Anterior cingulate cortex (tissue), 58 donors: ENCODE data around the gene ZNF528.

Source experiments
- DNase-seq, 58 donors: peaks; one replicate each; lab custom pipeline; 2025; lab: John Stamatoyannopoulos, UW

ZNF528 gene

DNA sequence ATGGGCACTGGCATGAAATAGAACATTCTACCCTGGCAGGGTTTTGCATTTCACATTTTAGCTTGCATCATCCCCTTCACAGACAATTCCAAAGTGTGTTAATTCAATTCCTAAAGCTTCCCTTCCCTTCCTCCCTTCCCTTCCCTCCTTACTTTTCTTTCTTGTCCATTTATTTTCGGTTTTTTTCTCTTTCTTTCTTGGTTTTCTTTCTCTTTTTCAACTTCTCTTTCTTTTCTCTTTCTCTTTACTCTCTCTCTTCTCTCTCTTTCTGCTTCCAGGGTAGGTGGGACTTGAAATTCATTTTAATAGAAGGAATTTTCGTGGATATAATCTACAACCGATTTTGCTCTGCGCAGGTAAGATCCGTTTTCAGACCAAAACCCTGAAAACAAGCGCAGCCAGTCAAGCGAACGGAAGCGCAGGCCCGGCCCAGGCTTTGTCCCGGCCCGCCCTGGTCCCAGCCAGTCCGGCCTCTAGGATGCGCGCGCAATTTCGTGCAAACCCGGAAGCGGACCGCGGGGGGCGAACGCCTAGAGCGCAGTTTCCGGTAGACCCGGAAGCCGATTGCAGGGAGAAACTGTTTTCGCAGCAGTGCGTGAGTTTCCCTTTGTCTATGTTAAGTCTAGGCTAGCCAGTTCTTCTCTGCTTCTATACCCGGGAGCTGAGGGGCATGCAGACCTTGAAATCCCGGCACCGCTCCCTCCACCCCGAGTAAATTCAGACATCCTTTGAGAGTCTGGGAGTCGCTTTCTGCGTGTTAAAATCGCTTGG is at the start of gene ZNF528:
Gene ZNF528, plus strand, starts transcription at position 540 of the 771 bp plus-strand sequence. CDS start 4,165 bp downstream, outside the sequence.
- DNase-seq: peak; percentile 37 to 97 (median 88)

GRCh38 chr19:52351512-52351911 is 46.1 kb upstream of the ZNF528 start:
- DNase-seq: no peak

DNA sequence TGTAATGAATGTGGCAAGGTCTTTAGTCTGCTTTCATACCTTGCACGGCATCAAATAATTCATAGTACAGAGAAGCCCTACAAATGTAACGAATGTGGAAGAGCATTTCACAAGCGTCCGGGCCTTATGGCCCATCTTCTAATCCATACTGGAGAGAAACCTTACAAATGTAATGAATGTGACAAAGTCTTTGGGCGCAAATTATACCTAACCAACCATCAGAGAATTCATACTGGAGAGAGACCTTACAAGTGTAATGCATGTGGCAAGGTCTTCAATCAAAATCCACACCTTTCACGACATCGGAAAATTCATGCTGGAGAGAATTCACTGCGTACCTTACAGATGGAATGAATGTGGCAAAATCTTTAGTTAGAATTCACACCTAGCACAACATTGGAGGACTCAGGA is 31.2 kb upstream of the ZNF528 start:
- DNase-seq: no peak

DNA sequence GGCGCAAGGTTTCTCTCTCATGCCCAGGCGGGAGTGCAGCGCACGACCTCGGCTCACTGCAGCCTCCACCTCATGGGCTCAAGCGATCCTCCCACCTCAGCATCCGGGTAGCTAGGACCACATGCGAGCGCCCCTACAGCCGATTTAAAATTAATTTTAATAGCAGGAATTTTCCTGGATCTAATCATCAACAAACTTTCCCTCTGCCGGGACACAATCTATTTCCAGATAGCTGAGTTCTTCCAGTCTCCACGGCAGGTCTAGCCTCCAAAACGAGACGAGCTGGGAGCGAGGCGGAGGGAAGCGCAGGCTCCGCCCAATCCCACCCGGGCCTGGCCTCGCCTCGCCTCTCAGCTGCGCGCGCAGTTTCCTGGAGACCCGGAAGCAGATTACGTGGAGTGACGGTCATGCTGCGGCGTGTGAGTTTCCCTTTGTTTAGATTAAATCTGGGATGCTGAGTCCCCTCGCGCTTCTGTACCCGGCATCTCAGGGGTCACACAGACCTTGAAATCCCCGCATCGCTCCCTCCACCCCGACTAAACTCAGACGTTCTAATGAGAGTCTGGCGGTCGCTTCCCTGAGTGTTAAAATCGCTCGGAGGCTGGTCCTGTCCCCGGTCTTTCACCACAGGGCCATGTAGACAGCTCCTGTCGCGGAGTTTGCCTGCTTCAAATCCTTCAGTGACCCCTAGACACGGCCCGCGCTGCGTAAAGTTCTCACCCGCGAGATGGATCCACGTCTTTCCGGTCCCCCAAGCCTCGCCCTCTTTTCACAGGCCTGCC is 27.9 kb upstream of the ZNF528 start, which contains the start of gene ZNF880:
Gene ZNF880, plus strand, starts transcription at position 365 of the 782 bp plus-strand sequence. Its CDS starts 43 bp downstream, at position 408.
- peak; percentile 38 to 96 (median 87) for DNase-seq

DNA sequence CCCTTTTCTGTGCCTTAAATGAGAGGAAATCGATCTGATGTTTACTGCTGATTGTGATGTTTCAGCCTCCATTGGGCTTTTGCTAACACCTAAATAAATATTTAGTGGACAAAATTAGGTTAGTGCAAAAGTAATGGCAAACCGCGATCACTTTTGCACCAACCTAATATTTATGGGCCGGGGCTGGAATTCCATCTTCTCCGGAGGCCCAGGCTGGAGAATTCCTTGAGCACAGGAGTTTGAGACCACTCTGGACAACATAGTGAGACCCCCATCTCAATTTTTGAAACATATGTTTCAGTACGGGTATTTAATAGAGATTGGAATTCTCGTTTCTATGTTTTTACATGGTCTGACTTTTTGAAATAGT is 27.3 kb upstream of the ZNF528 start:
- no peak for DNase-seq

DNA sequence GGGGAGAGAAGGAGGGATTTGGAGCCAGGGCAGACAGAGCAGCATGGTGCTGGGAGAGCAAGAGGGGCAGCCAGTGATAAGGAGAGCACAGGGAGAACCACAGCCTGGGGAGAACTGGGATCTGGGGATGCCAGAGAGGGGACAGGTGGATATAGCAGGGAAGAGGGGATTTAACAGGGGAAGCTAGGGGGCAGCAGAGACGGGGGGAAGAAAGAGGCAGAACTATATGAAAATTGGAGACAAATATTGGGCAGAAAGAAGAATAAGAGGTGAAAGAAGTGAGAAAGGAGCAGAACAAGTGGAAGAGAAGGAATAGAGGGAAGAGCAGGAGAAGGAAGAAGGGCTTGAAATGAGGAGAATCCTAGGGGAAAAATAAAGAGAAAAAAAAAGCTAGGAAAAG is 6.5 kb upstream of the ZNF528 start:
- DNase-seq: no peak

GRCh38 chr19:52398081-52398441 is 412 bp downstream of the ZNF528 start:
- DNase-seq: peak in 3 of 58 donors; percentile 2 to 17 (median 3)

DNA sequence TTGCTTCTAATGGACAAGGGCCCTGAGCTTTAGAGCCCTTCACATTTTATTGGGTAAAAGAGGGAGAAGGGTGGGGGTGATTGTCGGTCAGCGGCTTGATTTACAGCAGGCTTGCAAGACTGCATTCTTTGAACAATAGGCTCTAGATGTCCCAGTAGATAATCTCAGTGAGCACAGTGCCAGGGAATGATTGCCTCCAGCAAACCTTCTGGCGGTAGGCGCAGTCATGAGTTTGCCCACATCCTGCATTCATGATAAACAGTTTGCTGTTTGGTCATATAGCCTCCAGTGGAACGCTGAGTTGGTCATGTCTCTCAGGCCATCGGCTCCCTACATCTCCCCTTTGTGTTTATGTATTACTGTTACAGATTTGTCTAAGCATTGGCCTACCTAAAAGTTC is 12.6 kb downstream of the ZNF528 start:
- no peak for DNase-seq

GRCh38 chr19:52415711-52416110 is 18.1 kb downstream of the ZNF528 start:
- no peak for DNase-seq

DNA sequence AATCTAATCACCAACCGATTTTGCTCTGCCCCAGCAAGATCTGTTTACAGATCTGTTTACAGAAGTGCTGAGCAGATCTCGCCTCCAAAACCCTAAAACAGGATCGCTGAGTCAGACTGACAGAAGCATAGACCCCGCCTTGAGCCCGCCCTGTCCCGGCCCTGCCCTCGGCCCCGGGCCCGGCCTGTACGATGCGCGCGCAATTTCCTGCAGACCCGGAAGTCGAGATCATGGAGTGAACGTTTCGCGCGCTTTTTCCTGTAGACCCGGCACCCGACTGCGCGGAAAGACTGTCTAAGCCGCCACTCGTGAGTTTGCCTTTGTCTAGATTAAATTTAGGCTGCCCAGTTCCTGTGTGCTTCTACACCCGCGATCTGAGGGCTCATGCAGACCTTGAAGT is 31.3 kb downstream of the ZNF528 start, which contains the start of gene ZNF534:
Gene ZNF534, plus strand, starts transcription at position 212 of the 400 bp plus-strand sequence. CDS start 2,327 bp downstream, outside the sequence.
- DNase-seq: no peak

GRCh38 chr19:52442179-52442578 is 44.5 kb downstream of the ZNF528 start:
- no peak for DNase-seq

- no peak for DNase-seq
These were observed 46.9 kb downstream of the ZNF528 start for GRCh38 chr19:52444506-52444905.

GRCh38 chr19:52451241-52451640 is 53.6 kb downstream of the ZNF528 start:
- DNase-seq: no peak

DNA sequence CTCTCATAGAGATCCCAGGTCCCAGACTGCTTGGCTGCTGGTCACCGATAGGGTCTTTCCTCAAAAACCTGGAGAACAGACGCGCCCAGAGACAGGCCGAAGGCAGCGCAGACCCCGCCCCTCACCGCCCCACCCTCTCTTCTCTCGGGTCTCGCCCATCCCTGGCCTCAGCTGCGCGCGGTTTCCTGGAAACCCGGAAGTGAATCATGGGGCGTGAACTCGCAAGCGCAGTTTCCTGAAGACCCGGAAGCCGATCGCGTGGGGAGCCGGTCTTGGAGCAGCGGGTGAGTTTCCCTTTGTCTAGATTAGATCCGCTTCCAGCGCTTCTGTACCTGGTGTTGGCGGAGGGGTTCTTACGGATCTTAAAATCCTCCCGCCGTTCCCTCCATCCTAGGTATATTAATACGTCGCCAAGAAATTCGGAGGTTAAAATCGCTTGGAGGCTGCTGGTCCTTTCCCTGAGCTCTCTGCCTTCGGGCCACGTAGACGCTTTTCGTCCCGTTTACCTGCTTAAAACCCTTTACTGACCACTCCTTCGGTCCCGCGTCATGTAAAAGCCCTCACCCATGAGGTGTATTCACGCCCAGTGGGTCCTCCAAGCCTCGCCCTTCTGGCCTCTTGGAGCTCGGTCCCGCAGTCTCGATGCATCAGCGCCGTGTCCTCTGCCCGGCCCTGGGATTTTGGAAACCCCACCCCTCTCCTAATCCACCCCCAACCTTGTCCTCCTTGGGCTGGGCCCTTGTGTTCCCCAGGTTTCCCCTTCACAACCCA is 55.9 kb downstream of the ZNF528 start, which contains the start of gene ZNF578:
Gene ZNF578, plus strand, starts transcription at position 230 of the 771 bp plus-strand sequence. CDS start 48,293 bp downstream, outside the sequence.
- DNase-seq: peak in 56 of 58 donors; percentile 0 to 78 (median 42)

- no peak for DNase-seq
These were observed 67.3 kb downstream of the ZNF528 start for GRCh38 chr19:52464798-52465470.
